CD8-positive, alpha-beta memory T cell (primary cell): Measurements from ENCODE around the gene KCNB1. TPM values are rescaled to one million over a fixed set of nuclear protein-coding genes. Genes with fewer than 3 reads are reported as not detected.

Experiments
- CTCF ChIA-PET: fragments of 350-600 bp; sonication (Branson Sonifier 250); formaldehyde crosslinking; loops from one replicate; lab custom pipeline; 2021; ENCODE audit warnings: antibody characterized with exemption; lab: Charles Lee
- POLR2A ChIA-PET: fragments of 350-600 bp; sonication (Branson Sonifier 250); formaldehyde crosslinking; loops from one replicate; lab custom pipeline; 2021; ENCODE audit warnings: antibody characterized with exemption; lab: Charles Lee
- DNase-seq, 5 donors: peaks; one replicate each; pipeline versions ENCODE4 v3.0.0 to v3.0.0-alpha.2; 2020 to 2022; ENCODE audit warnings: mixed read lengths in 1 of 5
- H3K27ac ChIP-seq: one replicate; pipeline ENCODE4 v1.7.0; 2013; ENCODE audit warnings: low read depth, mild to moderate bottlenecking, low read length, moderate library complexity
- H3K27me3 ChIP-seq: 2 replicates; pipeline ENCODE4 v1.7.0; 2013; ENCODE audit warnings: low read length, mild to moderate bottlenecking; ENCODE audit not compliant: insufficient read depth, poor library complexity, severe bottlenecking
- H3K36me3 ChIP-seq: 2 replicates; pipeline ENCODE4 v1.7.0; 2013; ENCODE audit warnings: mild to moderate bottlenecking, low read length, moderate library complexity; ENCODE audit not compliant: insufficient read depth
- H3K4me1 ChIP-seq: 2 replicates; pipeline ENCODE4 v1.7.0; 2013; ENCODE audit warnings: mild to moderate bottlenecking, low read length, moderate library complexity; ENCODE audit not compliant: insufficient read depth
- H3K4me3 ChIP-seq: 2 replicates; pipeline ENCODE4 v1.7.0; 2013; ENCODE audit warnings: mild to moderate bottlenecking, low read length
- H3K9me3 ChIP-seq: 2 replicates; pipeline ENCODE4 v1.7.0; 2013; ENCODE audit warnings: mild to moderate bottlenecking, low read length
- H3K27ac Mint-ChIP-seq, 8 donors: one replicate each; pipeline ENCODE4 v1.8.0; 2020 to 2021; ENCODE audit warnings: mixed read lengths in 8 of 8, mild to moderate bottlenecking in 6 of 8, inconsistent platforms in 3 of 8, moderate library complexity in 3 of 8
- H3K27me3 Mint-ChIP-seq, 2 donors: one replicate each; pipeline ENCODE4 v1.8.0; 2020 to 2021; ENCODE audit warnings: mixed read lengths in 2 of 2, mild to moderate bottlenecking in 1 of 2, moderate library complexity in 1 of 2
- H3K36me3 Mint-ChIP-seq, 3 donors: one replicate each; pipeline ENCODE4 v1.8.0; 2020 to 2021; ENCODE audit warnings: mixed read lengths in 3 of 3, inconsistent platforms in 1 of 3, mild to moderate bottlenecking in 1 of 3
- H3K4me1 Mint-ChIP-seq, 3 donors: one replicate each; pipeline ENCODE4 v1.8.0; 2020 to 2021; ENCODE audit warnings: mixed read lengths in 3 of 3, inconsistent platforms in 1 of 3, mild to moderate bottlenecking in 1 of 3
- H3K4me3 Mint-ChIP-seq, 7 donors: one replicate each; pipeline ENCODE4 v1.8.0; 2020 to 2021; ENCODE audit warnings: mixed read lengths in 7 of 7, mild to moderate bottlenecking in 6 of 7, moderate library complexity in 4 of 7, inconsistent platforms in 2 of 7
- H3K9me3 Mint-ChIP-seq, 5 donors: one replicate each; pipeline ENCODE4 v1.8.0; 2020 to 2022; ENCODE audit warnings: mixed read lengths in 5 of 5, mild to moderate bottlenecking in 3 of 5, moderate library complexity in 2 of 5, inconsistent platforms in 1 of 5
- polyA plus RNA-seq: library from polyadenylated mRNA; unstranded; fragments of 300-500 nt; fragmentation: Illumina TruSeq; gene quantifications from one replicate; pipeline ENCODE4 v1.2.3, GENCODE V29; 2021
- total RNA-seq, 2 experiments: library from RNA; stranded (reverse); gene quantifications; one replicate each; pipeline ENCODE4 v1.2.3, GENCODE V29; 2021

The KCNB1 gene
- total and polyA plus RNA-seq, 3 experiments from 2014 or later: 0.77 TPM; not detected in 2

GRCh38 chr20:49455691-49456090 lies 26.8 kb downstream of the KCNB1 start:
- H3K27me3 ChIP-seq: no peaks in the 10 kb centered on the region
- Mint-ChIP-seq H3K9me3 (no peaks in the 10 kb centered on the region), H3K27ac (no peak overlapping the region), H3K36me3 (peaks cover 0 to 2% (median 0%) of the 10 kb centered on the region in 3 donors), H3K4me1 (no peaks in the 10 kb centered on the region), H3K4me3 (no peak overlapping the region), H3K27me3 (peaks cover 11 to 67% of the 10 kb centered on the region in 2 donors)
- H3K4me3 ChIP-seq: no peak overlapping the region
- no peaks in the 10 kb centered on the region for H3K4me1 ChIP-seq
- CTCF ChIA-PET: no interaction called here
- H3K9me3 ChIP-seq: no peaks in the 10 kb centered on the region
- no peak for DNase-seq
- H3K36me3 ChIP-seq: no peaks in the 10 kb centered on the region
- H3K27ac ChIP-seq: no peak overlapping the region
- POLR2A ChIA-PET: no interaction called here

- POLR2A ChIA-PET: no interaction called here
- Histone ChIP-seq H3K36me3 (no peaks in the 10 kb centered on the region), H3K9me3 (no peaks in the 10 kb centered on the region), H3K4me1 (no peaks in the 10 kb centered on the region), H3K4me3 (no peak overlapping the region), H3K27me3 (no peaks in the 10 kb centered on the region), H3K27ac (no peak overlapping the region)
- CTCF ChIA-PET: no interaction called here
- H3K36me3 Mint-ChIP-seq: peaks cover 0 to 2% (median 0%) of the 10 kb centered on the region in 3 donors
- H3K27me3 Mint-ChIP-seq: peaks cover 9 to 61% of the 10 kb centered on the region in 2 donors
- H3K4me3 Mint-ChIP-seq: no peak overlapping the region
- H3K4me1 Mint-ChIP-seq: no peaks in the 10 kb centered on the region
- DNase-seq: peak in 1 of 5 donors; percentile 24
- H3K9me3 Mint-ChIP-seq: no peaks in the 10 kb centered on the region
- H3K27ac Mint-ChIP-seq: peak overlapping the region in 1 of 8 donors; percentile 83
Measured at GRCh38 chr20:49452011-49452482, 30.4 kb downstream of the KCNB1 start.

- H3K4me3 Mint-ChIP-seq: no peak overlapping the region
- no peaks in the 10 kb centered on the region for H3K9me3 Mint-ChIP-seq
- H3K27ac Mint-ChIP-seq: peak overlapping the region in 1 of 8 donors; percentile 35
- peaks cover 14 to 67% of the 10 kb centered on the region in 2 donors for H3K27me3 Mint-ChIP-seq
- Histone ChIP-seq H3K27me3 (no peaks in the 10 kb centered on the region), H3K9me3 (no peaks in the 10 kb centered on the region), H3K4me3 (no peak overlapping the region), H3K4me1 (no peaks in the 10 kb centered on the region), H3K27ac (no peak overlapping the region), H3K36me3 (no peaks in the 10 kb centered on the region)
- peak in 1 of 5 donors; percentile 13 for DNase-seq
- ChIA-PET CTCF (no interaction called here), POLR2A (no interaction called here)
- H3K4me1 Mint-ChIP-seq: no peaks in the 10 kb centered on the region
- H3K36me3 Mint-ChIP-seq: peaks cover 0 to 2% (median 0%) of the 10 kb centered on the region in 3 donors
Measured at GRCh38 chr20:49450281-49450721, 32.2 kb downstream of the KCNB1 start.

GRCh38 chr20:49448917-49449316 lies 33.6 kb downstream of the KCNB1 start:
- H3K4me3 ChIP-seq: no peak overlapping the region
- no peak overlapping the region for H3K27ac Mint-ChIP-seq
- peaks cover 24 to 73% of the 10 kb centered on the region in 2 donors for H3K27me3 Mint-ChIP-seq
- DNase-seq: peak in 1 of 5 donors; percentile 16
- no peaks in the 10 kb centered on the region for H3K9me3 ChIP-seq
- H3K4me1 ChIP-seq: no peaks in the 10 kb centered on the region
- no peaks in the 10 kb centered on the region for H3K36me3 Mint-ChIP-seq
- no peaks in the 10 kb centered on the region for H3K9me3 Mint-ChIP-seq
- POLR2A ChIA-PET: no interaction called here
- peaks cover 3% of the 10 kb centered on the region for H3K27me3 ChIP-seq
- H3K4me3 Mint-ChIP-seq: no peak overlapping the region
- no peak overlapping the region for H3K27ac ChIP-seq
- CTCF ChIA-PET: no interaction called here
- H3K36me3 ChIP-seq: no peaks in the 10 kb centered on the region
- H3K4me1 Mint-ChIP-seq: no peaks in the 10 kb centered on the region

- Mint-ChIP-seq H3K4me1 (no peaks in the 10 kb centered on the region), H3K9me3 (no peaks in the 10 kb centered on the region), H3K4me3 (no peak overlapping the region), H3K27me3 (peaks cover 24 to 74% of the 10 kb centered on the region in 2 donors), H3K27ac (peak overlapping the region in 1 of 8 donors; percentile 17), H3K36me3 (no peaks in the 10 kb centered on the region)
- POLR2A ChIA-PET: no interaction called here
- no peak overlapping the region for H3K27ac ChIP-seq
- no peak overlapping the region for H3K4me3 ChIP-seq
- H3K4me1 ChIP-seq: no peaks in the 10 kb centered on the region
- H3K36me3 ChIP-seq: no peaks in the 10 kb centered on the region
- CTCF ChIA-PET: interaction anchor here (1.3 kb wide), 1 partner anchor 36 kb away, joined by 3 read pairs; no protein-coding TSS in a partner anchor
- DNase-seq: no peak
- H3K9me3 ChIP-seq: no peaks in the 10 kb centered on the region
- peaks cover 6% of the 10 kb centered on the region for H3K27me3 ChIP-seq
Measured at GRCh38 chr20:49447946-49448809, 34.3 kb downstream of the KCNB1 start.

GRCh38 chr20:49447364-49447763 lies 35.1 kb downstream of the KCNB1 start:
- Histone ChIP-seq H3K27me3 (peaks cover 6% of the 10 kb centered on the region), H3K4me3 (no peak overlapping the region), H3K27ac (no peak overlapping the region), H3K9me3 (no peaks in the 10 kb centered on the region), H3K36me3 (no peaks in the 10 kb centered on the region), H3K4me1 (no peaks in the 10 kb centered on the region)
- H3K27me3 Mint-ChIP-seq: peaks cover 23 to 72% of the 10 kb centered on the region in 2 donors
- no peaks in the 10 kb centered on the region for H3K4me1 Mint-ChIP-seq
- no peaks in the 10 kb centered on the region for H3K9me3 Mint-ChIP-seq
- no peak overlapping the region for H3K4me3 Mint-ChIP-seq
- no peak for DNase-seq
- H3K36me3 Mint-ChIP-seq: no peaks in the 10 kb centered on the region
- POLR2A ChIA-PET: no interaction called here
- H3K27ac Mint-ChIP-seq: no peak overlapping the region
- CTCF ChIA-PET: interaction anchor here (1.3 kb wide), 1 partner anchor 37 kb away, joined by 3 read pairs; no protein-coding TSS in a partner anchor

- H3K9me3 Mint-ChIP-seq: no peaks in the 10 kb centered on the region
- H3K36me3 ChIP-seq: no peaks in the 10 kb centered on the region
- no peaks in the 10 kb centered on the region for H3K4me1 ChIP-seq
- H3K27ac ChIP-seq: no peak overlapping the region
- DNase-seq: no peak
- no peaks in the 10 kb centered on the region for H3K36me3 Mint-ChIP-seq
- ChIA-PET CTCF (interaction anchor here (1.3 kb wide), 1 partner anchor 38 kb away, joined by 3 read pairs; no protein-coding TSS in a partner anchor), POLR2A (no interaction called here)
- H3K27me3 Mint-ChIP-seq: peaks cover 20 to 72% of the 10 kb centered on the region in 2 donors
- H3K4me3 Mint-ChIP-seq: no peak overlapping the region
- H3K27me3 ChIP-seq: peaks cover 6% of the 10 kb centered on the region
- no peak overlapping the region for H3K27ac Mint-ChIP-seq
- H3K4me1 Mint-ChIP-seq: no peaks in the 10 kb centered on the region
- no peak overlapping the region for H3K4me3 ChIP-seq
- H3K9me3 ChIP-seq: no peaks in the 10 kb centered on the region
Measured at GRCh38 chr20:49446808-49447207, 35.7 kb downstream of the KCNB1 start.

GRCh38 chr20:49446080-49446479 lies 36.4 kb downstream of the KCNB1 start:
- Mint-ChIP-seq H3K9me3 (no peaks in the 10 kb centered on the region), H3K4me1 (no peaks in the 10 kb centered on the region), H3K27me3 (peaks cover 21 to 68% of the 10 kb centered on the region in 2 donors), H3K27ac (no peak overlapping the region), H3K36me3 (no peaks in the 10 kb centered on the region), H3K4me3 (no peak overlapping the region)
- H3K4me1 ChIP-seq: no peaks in the 10 kb centered on the region
- no peaks in the 10 kb centered on the region for H3K36me3 ChIP-seq
- H3K27me3 ChIP-seq: peaks cover 6% of the 10 kb centered on the region
- no peaks in the 10 kb centered on the region for H3K9me3 ChIP-seq
- POLR2A ChIA-PET: no interaction called here
- no peak overlapping the region for H3K4me3 ChIP-seq
- H3K27ac ChIP-seq: no peak overlapping the region
- CTCF ChIA-PET: no interaction called here
- DNase-seq: no peak
